ENCODE measurements around the gene GALNT10. TPM values are rescaled to one million over a fixed set of nuclear protein-coding genes. Genes with fewer than 3 reads are reported as not detected.
"Not testable (repeated sequence)": the region's sequence is repeated elsewhere in the genome, so short reads cannot be mapped to it uniquely, and the experiment has no call there.

The GALNT10 gene
- total RNA-seq, 1 donor from 2014 or later, result 24.2 TPM

GRCh38 chr5:154356020-154356655 lies 165.6 kb downstream of the GALNT10 start:
- DNase-seq, result peak; percentile 17

- DNase-seq, result no peak
Observed at GRCh38 chr5:154356958-154357357, 166.4 kb downstream of the GALNT10 start.

GRCh38 chr5:154358516-154359220 lies 168.1 kb downstream of the GALNT10 start:
- DNase-seq, result no peak

- DNase-seq, result no peak
Observed at GRCh38 chr5:154359221-154359573, 168.7 kb downstream of the GALNT10 start.

GRCh38 chr5:154360241-154360640 lies 169.7 kb downstream of the GALNT10 start:
- DNase-seq, result not testable (repeated sequence)

GRCh38 chr5:154363411-154363810 lies 172.9 kb downstream of the GALNT10 start:
- no peak for DNase-seq

GRCh38 chr5:154364771-154365170 lies 174.2 kb downstream of the GALNT10 start:
- DNase-seq, result no peak

GRCh38 chr5:154365823-154366222 lies 175.3 kb downstream of the GALNT10 start:
- DNase-seq, result no peak

GRCh38 chr5:154366353-154366752 lies 175.8 kb downstream of the GALNT10 start:
- DNase-seq, result no peak

- no peak for DNase-seq
Observed at GRCh38 chr5:154367101-154367500, 176.6 kb downstream of the GALNT10 start.

- peak; percentile 62 for DNase-seq
Observed at GRCh38 chr5:154368041-154368800, 177.7 kb downstream of the GALNT10 start.

- DNase-seq, result no peak
Observed at GRCh38 chr5:154369682-154370081, 179.1 kb downstream of the GALNT10 start.

GRCh38 chr5:154370119-154370518 lies 179.6 kb downstream of the GALNT10 start:
- DNase-seq, result no peak

- peak; percentile 21 for DNase-seq
Observed at GRCh38 chr5:154370813-154371212, 180.3 kb downstream of the GALNT10 start.

GRCh38 chr5:154371687-154372086 lies 181.2 kb downstream of the GALNT10 start:
- peak; percentile 48 for DNase-seq

- DNase-seq, result no peak
Observed at GRCh38 chr5:154372661-154373060, 182.1 kb downstream of the GALNT10 start.

GRCh38 chr5:154373326-154373725 lies 182.8 kb downstream of the GALNT10 start:
- DNase-seq, result no peak

- no peak for DNase-seq
Observed at GRCh38 chr5:154373729-154374179, 183.2 kb downstream of the GALNT10 start.

- DNase-seq, result no peak
Observed at GRCh38 chr5:154374264-154374663, 183.7 kb downstream of the GALNT10 start.

GRCh38 chr5:154375329-154376008 lies 184.9 kb downstream of the GALNT10 start:
- no peak for DNase-seq

GRCh38 chr5:154376481-154376880 lies 185.9 kb downstream of the GALNT10 start:
- DNase-seq, result no peak

- DNase-seq, result no peak
Observed at GRCh38 chr5:154377754-154378533, 187.4 kb downstream of the GALNT10 start.

All from tongue (tissue), 2 donors.